IgD-negative memory B cell (primary cell): ENCODE measurements around the gene CDH10. TPM values are rescaled to one million over a fixed set of nuclear protein-coding genes. Genes with fewer than 3 reads are reported as not detected.

Source experiments
- H3K27ac Mint-ChIP-seq, 3 donors: one replicate each; pipeline ENCODE4 v1.8.0; 2020 to 2022; ENCODE audit warnings: mild to moderate bottlenecking in 3 of 3, mixed read lengths in 3 of 3, moderate library complexity in 1 of 3
- H3K27me3 Mint-ChIP-seq: one replicate; pipeline ENCODE4 v1.8.0; 2021; ENCODE audit warnings: mixed read lengths
- H3K36me3 Mint-ChIP-seq: one replicate; pipeline ENCODE4 v1.8.0; 2020; ENCODE audit warnings: mild to moderate bottlenecking, mixed read lengths
- H3K4me1 Mint-ChIP-seq, 3 donors: one replicate each; pipeline ENCODE4 v1.8.0; 2020 to 2022; ENCODE audit warnings: mixed read lengths in 3 of 3, mild to moderate bottlenecking in 1 of 3
- H3K4me3 Mint-ChIP-seq, 4 donors: one replicate each; pipeline ENCODE4 v1.8.0; 2020 to 2022; ENCODE audit warnings: mild to moderate bottlenecking in 4 of 4, mixed read lengths in 4 of 4, moderate library complexity in 3 of 4
- H3K9me3 Mint-ChIP-seq, 3 donors: one replicate each; pipeline ENCODE4 v1.8.0; 2020 to 2021; ENCODE audit warnings: mixed read lengths in 3 of 3, mild to moderate bottlenecking in 1 of 3
- polyA plus RNA-seq: library from polyadenylated mRNA; unstranded; fragments of 300-500 nt; fragmentation: Illumina TruSeq; gene quantifications from one replicate; pipeline ENCODE4 v1.2.3, GENCODE V29; 2021

CDH10 gene
- polyA plus RNA-seq, 1 donor from 2014 or later, result not detected

DNA sequence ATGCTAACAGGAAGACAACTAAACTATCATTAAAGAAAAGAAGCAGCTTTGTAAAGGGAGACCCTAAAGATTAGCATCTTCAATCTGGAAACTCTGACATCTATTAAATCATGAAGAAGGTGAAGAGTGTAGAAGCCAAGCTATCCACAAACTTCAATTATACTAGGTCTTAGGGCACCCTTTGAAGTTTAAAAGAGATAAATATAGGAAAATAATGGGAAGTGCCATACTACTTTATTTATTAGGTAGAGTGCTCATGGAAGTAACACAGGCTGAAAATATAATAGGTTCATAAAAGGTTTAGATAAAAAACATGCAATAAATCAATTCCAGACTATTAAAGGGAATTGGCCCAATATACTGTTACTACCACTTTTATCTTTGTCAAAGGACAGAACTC is 19.9 kb downstream of the CDH10 start:
- no peaks in the 10 kb centered on the region for H3K36me3 Mint-ChIP-seq
- no peak overlapping the region for H3K4me3 Mint-ChIP-seq
- peaks cover 0 to 1% (median 0%) of the 10 kb centered on the region in 3 donors for H3K9me3 Mint-ChIP-seq
- H3K4me1 Mint-ChIP-seq, result no peaks in the 10 kb centered on the region
- no peaks in the 10 kb centered on the region for H3K27me3 Mint-ChIP-seq
- no peak overlapping the region for H3K27ac Mint-ChIP-seq

DNA sequence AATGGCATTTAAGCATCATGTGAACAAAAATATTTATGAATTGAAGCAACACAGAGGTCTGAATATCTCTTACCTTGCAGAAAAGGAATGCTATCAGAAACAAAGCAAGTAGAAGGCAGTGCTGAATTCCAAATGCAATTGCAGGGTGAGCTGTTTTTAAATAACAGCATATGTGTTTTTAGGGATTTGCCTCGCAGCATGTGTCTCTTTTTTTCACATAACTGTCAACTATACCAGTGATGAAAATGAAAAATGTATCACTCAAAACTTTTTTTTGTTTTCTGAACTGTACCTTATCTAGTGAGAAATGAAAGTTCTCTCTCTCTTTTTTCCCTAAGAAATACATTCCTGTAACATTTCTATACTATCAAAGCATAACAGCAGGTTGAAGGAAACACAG is 21.2 kb downstream of the CDH10 start:
- Mint-ChIP-seq H3K36me3 (no peaks in the 10 kb centered on the region), H3K4me1 (no peaks in the 10 kb centered on the region), H3K27me3 (no peaks in the 10 kb centered on the region), H3K27ac (no peak overlapping the region), H3K9me3 (no peaks in the 10 kb centered on the region), H3K4me3 (no peak overlapping the region)

DNA sequence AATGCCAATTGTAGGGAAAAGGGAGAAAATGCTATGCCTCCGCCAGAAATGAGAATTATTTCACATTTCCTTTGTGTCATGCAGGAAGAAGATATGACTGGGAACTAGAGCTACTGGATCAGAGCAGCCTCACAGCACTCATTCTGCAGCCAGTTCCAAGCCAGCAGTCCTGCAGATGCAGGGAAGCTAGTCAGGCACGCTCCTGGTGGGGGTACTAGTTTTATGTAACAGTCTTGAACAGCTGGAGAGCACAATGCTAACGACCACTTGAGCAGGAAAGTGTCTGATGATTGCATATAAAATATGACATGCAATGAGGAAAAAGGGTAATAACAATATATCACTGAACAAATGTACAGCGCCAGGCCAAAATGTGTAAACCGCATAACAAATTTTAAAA is 21.7 kb downstream of the CDH10 start:
- H3K36me3 Mint-ChIP-seq, result no peaks in the 10 kb centered on the region
- H3K27ac Mint-ChIP-seq, result no peak overlapping the region
- H3K27me3 Mint-ChIP-seq, result no peaks in the 10 kb centered on the region
- H3K4me1 Mint-ChIP-seq, result no peaks in the 10 kb centered on the region
- no peak overlapping the region for H3K4me3 Mint-ChIP-seq
- no peaks in the 10 kb centered on the region for H3K9me3 Mint-ChIP-seq

DNA sequence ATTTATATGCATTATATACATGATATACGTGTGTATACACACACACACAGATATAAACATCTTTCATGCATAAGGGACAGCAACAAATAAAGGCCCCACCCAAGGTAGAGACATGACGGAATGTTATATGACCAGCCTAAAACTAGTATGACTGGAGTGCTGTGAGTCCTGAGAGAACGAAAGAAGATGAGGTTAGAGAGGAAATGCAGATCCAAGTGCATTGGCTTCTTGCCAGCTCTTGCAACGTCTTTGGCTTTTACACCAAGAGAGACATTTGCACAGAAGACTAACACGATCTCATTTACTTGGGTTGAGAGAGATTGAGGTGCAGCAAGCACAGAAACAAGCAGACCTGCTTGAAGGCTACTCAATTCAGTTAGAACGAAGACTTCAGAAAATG is 23.0 kb downstream of the CDH10 start:
- no peaks in the 10 kb centered on the region for H3K4me1 Mint-ChIP-seq
- no peaks in the 10 kb centered on the region for H3K36me3 Mint-ChIP-seq
- no peaks in the 10 kb centered on the region for H3K27me3 Mint-ChIP-seq
- H3K4me3 Mint-ChIP-seq, result no peak overlapping the region
- no peaks in the 10 kb centered on the region for H3K9me3 Mint-ChIP-seq
- H3K27ac Mint-ChIP-seq, result no peak overlapping the region

DNA sequence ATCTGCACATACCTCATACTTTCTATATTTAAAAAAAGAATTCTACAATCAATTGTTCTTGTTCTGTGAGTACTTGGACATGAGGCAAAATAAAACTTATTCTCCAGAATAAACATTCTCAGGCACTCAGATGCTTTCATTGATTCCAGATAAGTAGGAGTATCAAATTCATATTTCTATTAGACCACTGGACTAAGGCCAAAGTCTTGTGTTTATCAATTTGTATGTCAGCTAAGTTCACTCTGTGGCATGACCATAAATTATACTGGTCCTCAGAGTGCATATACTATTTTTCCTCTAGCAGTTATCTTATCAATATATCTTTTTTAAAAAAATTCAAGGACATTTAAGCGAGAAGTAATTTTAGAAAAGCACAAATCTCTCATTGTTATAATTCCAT is 28.2 kb downstream of the CDH10 start:
- H3K36me3 Mint-ChIP-seq, result no peaks in the 10 kb centered on the region
- H3K4me3 Mint-ChIP-seq, result no peak overlapping the region
- no peak overlapping the region for H3K27ac Mint-ChIP-seq
- peaks cover 2% of the 10 kb centered on the region in 3 donors for H3K9me3 Mint-ChIP-seq
- no peaks in the 10 kb centered on the region for H3K4me1 Mint-ChIP-seq
- H3K27me3 Mint-ChIP-seq, result no peaks in the 10 kb centered on the region

DNA sequence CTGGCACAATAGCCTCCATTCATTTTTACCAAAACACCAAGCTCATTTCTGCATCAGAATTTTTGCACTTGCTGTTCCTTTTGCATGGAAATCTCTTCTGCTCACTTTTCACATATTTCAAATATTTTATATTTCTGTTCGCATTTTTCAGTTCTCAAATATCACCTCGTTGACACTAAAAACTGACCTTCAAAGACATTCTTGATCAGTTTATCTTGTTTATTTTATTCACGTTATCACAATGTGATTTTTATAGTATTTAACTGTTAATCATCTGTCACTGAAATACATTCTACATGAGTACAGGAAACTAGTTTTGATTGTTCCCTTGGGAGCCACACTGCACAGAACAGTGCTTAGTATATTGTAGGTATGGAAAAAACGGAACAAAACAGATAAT is 29.6 kb downstream of the CDH10 start:
- no peaks in the 10 kb centered on the region for H3K4me1 Mint-ChIP-seq
- no peaks in the 10 kb centered on the region for H3K27me3 Mint-ChIP-seq
- no peak overlapping the region for H3K27ac Mint-ChIP-seq
- H3K36me3 Mint-ChIP-seq, result no peaks in the 10 kb centered on the region
- H3K9me3 Mint-ChIP-seq, result peaks cover 2 to 4% (median 3%) of the 10 kb centered on the region in 3 donors
- no peak overlapping the region for H3K4me3 Mint-ChIP-seq

DNA sequence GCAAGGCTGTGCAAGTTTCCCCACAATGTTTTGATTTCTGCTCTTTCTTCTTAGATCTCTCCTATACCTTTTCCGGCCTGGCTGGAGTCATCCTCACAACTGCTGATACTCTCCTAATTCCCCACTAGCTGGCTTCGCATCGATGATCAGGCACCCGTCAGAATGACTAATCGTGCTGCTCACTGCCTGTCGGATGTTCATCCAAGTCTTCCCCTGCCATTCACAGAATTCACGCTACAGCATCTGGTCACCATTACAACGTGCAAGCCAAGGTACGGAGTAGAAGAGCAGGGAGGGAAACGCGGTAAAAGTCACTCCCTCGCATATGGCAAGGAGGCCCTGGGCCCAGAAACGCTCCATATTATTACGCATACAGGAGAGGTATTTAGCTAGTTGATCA is 35.1 kb downstream of the CDH10 start:
- Mint-ChIP-seq H3K36me3 (no peaks in the 10 kb centered on the region), H3K9me3 (peaks cover 3 to 10% (median 6%) of the 10 kb centered on the region in 3 donors), H3K27me3 (no peaks in the 10 kb centered on the region), H3K4me1 (no peaks in the 10 kb centered on the region), H3K4me3 (no peak overlapping the region), H3K27ac (no peak overlapping the region)

DNA sequence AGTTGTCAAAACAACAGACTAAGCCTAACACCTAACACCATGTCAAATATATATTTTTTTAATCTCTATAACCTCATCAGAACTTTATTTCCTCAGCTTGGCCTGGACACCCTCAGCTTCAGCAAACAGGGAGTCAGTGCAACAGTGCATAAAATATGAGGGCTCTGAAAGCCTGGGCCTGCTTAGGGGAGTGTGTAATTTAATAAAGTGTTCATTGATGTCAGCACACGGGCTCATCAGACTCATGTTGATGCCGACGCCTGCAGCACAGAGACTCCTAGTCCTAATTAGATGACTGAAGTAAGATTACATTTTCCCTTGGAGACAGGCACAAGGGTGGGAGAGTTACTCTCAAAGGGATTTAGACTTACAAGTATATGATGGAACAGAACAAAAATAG is 37.8 kb downstream of the CDH10 start:
- Mint-ChIP-seq H3K27me3 (no peaks in the 10 kb centered on the region), H3K4me1 (no peaks in the 10 kb centered on the region), H3K27ac (no peak overlapping the region), H3K9me3 (peaks cover 8 to 11% (median 10%) of the 10 kb centered on the region in 3 donors), H3K4me3 (no peak overlapping the region), H3K36me3 (no peaks in the 10 kb centered on the region)

DNA sequence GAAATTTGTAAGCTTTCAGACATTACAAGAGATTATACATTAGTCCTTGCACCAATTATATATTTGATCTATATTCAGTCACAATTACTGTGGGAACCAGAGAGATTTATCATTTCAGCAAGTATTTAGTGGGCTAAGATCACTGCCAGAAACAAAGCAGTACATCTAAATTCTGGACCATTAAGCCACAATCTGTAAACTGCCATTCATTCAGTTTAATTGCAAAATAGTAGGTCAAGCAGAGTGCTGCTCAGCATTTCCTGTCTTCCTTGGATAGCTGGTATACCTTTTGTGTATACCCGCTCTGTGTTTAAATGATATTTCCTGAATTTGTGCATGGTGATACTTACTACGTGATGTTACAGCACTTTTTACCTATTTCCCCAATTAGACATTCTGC is 42.6 kb downstream of the CDH10 start:
- no peak overlapping the region for H3K27ac Mint-ChIP-seq
- H3K27me3 Mint-ChIP-seq, result no peaks in the 10 kb centered on the region
- H3K9me3 Mint-ChIP-seq, result peaks cover 0 to 9% (median 8%) of the 10 kb centered on the region in 3 donors
- H3K4me3 Mint-ChIP-seq, result no peak overlapping the region
- no peaks in the 10 kb centered on the region for H3K4me1 Mint-ChIP-seq
- H3K36me3 Mint-ChIP-seq, result no peaks in the 10 kb centered on the region

DNA sequence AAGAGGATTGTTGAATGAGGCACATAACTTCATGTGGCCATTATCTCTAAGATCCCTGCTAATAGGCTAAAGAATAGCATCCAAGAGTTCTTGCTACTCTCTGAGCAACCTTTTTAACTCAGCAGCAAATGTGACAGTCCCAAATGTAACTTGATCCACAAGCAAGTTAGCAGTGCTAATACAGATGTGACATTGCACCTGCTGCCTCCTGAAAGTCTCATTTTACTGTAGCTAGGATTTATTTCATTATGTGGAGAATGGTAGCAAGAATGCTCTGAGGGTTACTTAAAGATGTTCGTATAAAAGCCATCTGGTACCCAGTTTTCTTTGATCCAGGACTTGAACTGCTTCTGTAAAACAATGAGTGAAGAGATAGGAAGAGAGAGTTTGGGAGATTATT is 45.8 kb downstream of the CDH10 start:
- Mint-ChIP-seq H3K4me3 (no peak overlapping the region), H3K27ac (no peak overlapping the region), H3K4me1 (no peaks in the 10 kb centered on the region), H3K36me3 (no peaks in the 10 kb centered on the region), H3K27me3 (no peaks in the 10 kb centered on the region), H3K9me3 (peaks cover 0 to 15% (median 8%) of the 10 kb centered on the region in 3 donors)

DNA sequence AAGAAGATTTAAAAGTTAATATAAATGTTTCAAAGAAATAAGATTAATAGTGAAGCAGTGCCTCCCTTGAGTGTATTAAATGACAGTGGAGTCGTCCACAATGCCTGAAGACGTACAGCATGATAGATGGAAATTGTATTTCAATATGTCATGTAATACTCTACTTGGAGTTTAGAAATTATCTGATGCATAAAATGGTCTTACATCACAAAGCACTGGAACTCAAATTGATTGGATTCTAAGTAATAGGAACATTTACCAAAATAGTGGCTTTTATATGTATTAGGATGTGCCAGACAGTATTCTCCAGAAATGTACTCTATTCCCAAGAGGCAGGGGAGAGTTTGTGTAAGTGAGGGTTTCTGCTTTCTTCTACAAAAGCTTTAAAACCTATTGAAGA is 49.4 kb downstream of the CDH10 start:
- Mint-ChIP-seq H3K27ac (no peak overlapping the region), H3K4me1 (no peaks in the 10 kb centered on the region), H3K36me3 (no peaks in the 10 kb centered on the region), H3K27me3 (no peaks in the 10 kb centered on the region), H3K4me3 (no peak overlapping the region), H3K9me3 (peaks cover 0 to 8% (median 2%) of the 10 kb centered on the region in 3 donors)

DNA sequence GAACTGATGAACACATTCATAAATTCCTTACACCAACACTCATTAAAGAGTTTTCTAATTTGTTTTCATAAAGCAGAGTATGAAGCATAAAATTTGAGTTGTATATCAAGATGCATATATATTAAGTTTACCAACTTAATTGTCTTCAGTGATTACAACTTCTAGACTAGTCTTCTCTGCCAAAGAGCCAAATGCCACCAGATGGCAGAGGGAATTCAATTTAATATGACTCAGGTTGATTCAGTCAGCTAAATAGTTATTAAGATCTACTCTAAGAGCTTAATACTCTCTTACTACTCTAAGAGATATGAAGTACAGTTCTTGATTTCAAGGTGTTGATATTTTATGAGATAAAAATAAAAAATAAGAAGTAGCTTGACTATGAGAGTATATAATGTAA is 53.4 kb downstream of the CDH10 start:
- Mint-ChIP-seq H3K27me3 (no peaks in the 10 kb centered on the region), H3K4me3 (no peak overlapping the region), H3K9me3 (peaks cover 0 to 8% (median 0%) of the 10 kb centered on the region in 3 donors), H3K4me1 (no peaks in the 10 kb centered on the region), H3K27ac (no peak overlapping the region), H3K36me3 (no peaks in the 10 kb centered on the region)

DNA sequence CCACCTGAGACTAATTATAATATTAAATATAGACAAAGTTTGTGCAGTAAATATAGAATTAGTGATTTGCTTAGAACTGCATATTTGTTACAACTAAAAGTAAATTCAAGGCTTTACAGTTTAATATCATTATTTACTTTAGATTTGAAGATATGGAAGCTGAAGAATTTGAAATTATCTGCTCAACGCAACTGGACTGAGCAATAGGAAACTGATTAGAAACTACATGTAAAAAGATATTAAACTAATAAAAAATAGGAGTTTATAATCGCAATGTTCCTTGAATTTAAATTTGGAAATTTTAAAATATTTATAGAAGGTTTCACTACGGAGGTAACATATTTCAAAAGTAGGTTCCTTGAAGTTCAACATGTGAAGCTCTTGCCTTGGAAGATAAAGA is 55.2 kb downstream of the CDH10 start:
- Mint-ChIP-seq H3K9me3 (peaks cover 0 to 8% (median 2%) of the 10 kb centered on the region in 3 donors), H3K27ac (no peak overlapping the region), H3K4me1 (no peaks in the 10 kb centered on the region), H3K4me3 (no peak overlapping the region), H3K27me3 (no peaks in the 10 kb centered on the region), H3K36me3 (no peaks in the 10 kb centered on the region)

DNA sequence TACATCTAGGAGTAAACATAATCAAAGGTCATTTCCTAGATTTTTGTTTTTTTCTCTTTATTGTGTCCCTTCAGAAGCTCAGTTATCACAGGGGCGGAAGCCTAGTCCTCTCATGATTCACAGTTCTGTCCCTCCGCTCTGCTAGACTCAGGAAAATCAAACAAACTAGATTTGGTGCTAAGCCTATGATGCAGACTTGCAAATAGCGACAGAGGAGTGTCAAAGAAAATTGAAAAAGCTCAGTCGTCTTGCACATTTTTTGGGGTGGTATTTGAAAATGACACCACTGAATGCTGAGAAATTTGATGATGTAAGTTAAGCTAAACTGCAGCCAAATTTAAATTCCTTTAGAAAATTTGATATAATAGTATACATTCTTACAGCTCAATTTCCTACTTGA is 59.0 kb downstream of the CDH10 start:
- no peak overlapping the region for H3K27ac Mint-ChIP-seq
- peaks cover 3 to 9% (median 4%) of the 10 kb centered on the region in 3 donors for H3K9me3 Mint-ChIP-seq
- H3K36me3 Mint-ChIP-seq, result no peaks in the 10 kb centered on the region
- no peaks in the 10 kb centered on the region for H3K4me1 Mint-ChIP-seq
- H3K27me3 Mint-ChIP-seq, result no peaks in the 10 kb centered on the region
- no peak overlapping the region for H3K4me3 Mint-ChIP-seq

DNA sequence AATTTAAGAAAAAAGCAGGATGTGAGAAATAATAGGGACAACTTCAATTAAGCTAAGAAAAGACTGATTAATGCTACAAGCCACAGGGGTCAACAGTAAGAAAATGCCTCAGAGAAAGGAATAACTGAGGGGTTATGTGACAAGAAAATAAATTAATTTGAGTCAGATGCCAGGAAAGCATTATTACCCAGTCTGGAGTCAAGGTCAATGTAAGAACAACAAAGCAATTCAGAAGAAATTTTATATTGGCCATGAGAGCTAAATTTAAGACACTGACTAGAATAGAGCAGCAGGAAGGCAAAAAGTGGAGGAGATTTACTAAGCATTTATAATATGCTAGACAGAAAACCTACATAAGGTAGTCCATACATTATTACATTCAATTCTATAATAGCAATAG is 73.5 kb downstream of the CDH10 start:
- no peaks in the 10 kb centered on the region for H3K4me1 Mint-ChIP-seq
- H3K36me3 Mint-ChIP-seq, result no peaks in the 10 kb centered on the region
- H3K9me3 Mint-ChIP-seq, result peaks cover 0 to 5% (median 0%) of the 10 kb centered on the region in 3 donors
- no peaks in the 10 kb centered on the region for H3K27me3 Mint-ChIP-seq
- no peak overlapping the region for H3K4me3 Mint-ChIP-seq
- no peak overlapping the region for H3K27ac Mint-ChIP-seq

DNA sequence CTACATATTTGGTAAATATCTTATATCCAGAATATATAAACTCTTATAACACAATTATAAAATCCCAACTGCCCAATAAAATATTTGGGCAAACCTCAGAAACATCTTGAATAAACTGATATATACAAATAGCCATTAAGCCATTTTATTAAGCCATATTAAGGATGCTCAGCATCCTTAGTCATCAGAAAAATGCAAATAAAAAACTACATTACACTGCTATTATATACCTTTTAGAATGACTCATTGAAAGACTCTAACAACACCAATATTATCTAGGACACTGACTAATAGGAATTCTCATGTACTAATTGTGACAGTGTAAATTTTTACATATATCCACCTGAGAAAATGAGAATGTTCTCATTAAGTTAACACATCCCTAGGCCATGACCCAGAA is 77.8 kb downstream of the CDH10 start:
- Mint-ChIP-seq H3K4me3 (no peak overlapping the region), H3K36me3 (no peaks in the 10 kb centered on the region), H3K9me3 (peaks cover 0 to 4% (median 0%) of the 10 kb centered on the region in 3 donors), H3K27ac (no peak overlapping the region), H3K4me1 (no peaks in the 10 kb centered on the region), H3K27me3 (no peaks in the 10 kb centered on the region)

DNA sequence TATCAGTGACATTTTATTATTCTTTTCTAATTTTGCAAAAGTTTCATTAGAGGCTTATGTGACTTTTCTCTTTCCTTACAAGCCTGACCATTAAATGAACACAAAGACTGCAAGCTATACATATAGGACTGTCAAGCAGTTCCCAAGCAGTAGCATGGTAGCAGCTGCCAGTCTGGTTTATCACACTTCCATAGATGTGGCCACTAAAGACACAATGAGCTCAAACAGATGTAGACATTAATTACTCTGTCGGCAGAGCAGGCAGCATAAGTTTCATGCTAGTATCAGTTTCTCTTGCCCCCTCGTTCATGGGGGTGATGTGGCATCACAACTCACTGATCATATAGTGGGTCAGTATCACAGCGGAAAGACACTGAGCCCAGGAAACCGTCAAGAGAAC is 89.5 kb downstream of the CDH10 start:
- H3K36me3 Mint-ChIP-seq, result no peaks in the 10 kb centered on the region
- H3K4me1 Mint-ChIP-seq, result no peaks in the 10 kb centered on the region
- no peaks in the 10 kb centered on the region for H3K27me3 Mint-ChIP-seq
- H3K4me3 Mint-ChIP-seq, result no peak overlapping the region
- H3K27ac Mint-ChIP-seq, result no peak overlapping the region
- peaks cover 3 to 5% (median 4%) of the 10 kb centered on the region in 3 donors for H3K9me3 Mint-ChIP-seq
